Measurements from ENCODE around the gene CLK3.
A peak's percentile ranks its signal among the peaks of the same experiment; 100 is the strongest.

The CLK3 gene

DNA sequence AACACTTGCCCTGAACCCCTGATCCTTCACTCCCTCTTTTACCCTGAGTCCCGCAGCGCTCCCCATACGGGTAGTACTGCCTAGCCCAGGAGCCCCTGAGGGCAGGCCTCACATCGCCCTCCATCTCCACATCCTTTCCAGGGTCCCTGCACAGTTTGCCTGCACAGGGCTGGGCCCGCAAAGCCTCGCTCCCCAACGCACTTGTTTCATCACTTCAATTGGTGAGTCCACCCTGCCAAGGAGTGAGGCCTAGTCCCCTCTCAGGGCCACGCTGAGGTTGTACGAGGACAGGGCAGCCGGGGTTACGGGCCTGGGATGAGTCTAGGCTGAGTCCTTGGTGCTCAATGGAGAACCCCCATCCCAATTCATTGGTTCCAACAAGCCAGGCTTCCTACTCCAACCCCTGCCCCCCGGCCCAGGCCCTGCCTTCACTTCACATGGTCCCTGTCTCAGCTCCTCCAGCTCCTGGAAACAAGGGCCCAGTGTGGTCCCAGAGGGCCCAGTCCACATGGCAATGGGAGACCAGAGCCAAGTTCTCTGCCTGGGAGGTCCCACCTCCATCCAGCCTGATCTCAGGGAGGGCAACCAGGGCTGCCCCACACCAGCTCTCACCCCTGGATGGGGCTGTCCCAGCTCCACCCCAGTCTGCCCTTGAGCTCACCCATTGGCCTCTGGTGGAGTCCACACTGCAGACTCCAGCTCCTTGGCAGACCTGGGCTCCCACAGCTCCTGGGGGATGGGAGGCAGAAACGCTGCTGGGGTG, 12.4 kb upstream of the CLK3 start:
- DNase-seq (ENCODE audit: low spot score), result no peak

DNA sequence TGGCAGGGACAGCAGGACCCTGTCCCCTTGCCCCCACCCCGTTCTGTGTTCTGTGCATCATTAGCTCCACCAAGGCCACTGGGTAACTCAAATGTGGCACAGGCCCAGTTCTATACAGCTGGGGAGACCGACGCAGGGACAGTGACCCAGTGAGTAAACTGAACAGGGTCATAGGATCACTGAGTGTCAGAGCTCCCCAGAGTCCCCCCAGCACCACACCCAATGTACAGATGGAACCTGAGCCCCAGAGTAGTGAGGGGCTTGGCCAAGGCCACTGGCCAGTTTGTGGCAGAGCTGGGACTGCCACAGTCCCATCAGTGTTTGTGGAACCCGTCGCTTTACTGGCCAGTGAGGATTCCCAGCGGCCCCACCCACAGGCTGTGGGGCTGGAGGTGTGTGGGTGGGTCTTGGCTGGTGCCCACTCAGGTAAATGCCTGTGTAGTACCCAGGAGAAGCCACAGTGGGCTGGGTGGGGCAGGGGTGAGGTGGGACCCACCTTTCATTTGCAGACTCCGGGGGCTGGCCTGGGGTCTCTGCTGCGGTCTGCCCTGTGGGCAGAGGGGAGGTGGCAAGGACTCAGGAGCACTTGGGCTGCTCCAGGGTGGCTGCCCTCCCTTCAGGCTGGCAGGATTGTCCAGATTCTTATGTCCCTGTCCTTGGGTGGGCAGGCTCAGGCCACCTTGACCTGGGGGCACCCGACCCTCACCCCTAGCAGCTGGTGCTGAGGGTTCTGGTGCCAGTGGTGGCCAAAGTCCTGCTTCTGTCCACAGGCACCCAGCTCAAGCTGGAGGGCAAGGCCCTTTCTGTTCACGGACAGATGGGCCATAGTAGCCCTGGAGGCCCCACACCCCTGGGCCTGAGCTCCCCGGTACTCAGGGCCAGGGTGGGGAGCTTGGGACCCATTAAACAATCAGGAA, 11.6 kb upstream of the CLK3 start:
- DNase-seq (ENCODE audit: low spot score), result no peak

DNA sequence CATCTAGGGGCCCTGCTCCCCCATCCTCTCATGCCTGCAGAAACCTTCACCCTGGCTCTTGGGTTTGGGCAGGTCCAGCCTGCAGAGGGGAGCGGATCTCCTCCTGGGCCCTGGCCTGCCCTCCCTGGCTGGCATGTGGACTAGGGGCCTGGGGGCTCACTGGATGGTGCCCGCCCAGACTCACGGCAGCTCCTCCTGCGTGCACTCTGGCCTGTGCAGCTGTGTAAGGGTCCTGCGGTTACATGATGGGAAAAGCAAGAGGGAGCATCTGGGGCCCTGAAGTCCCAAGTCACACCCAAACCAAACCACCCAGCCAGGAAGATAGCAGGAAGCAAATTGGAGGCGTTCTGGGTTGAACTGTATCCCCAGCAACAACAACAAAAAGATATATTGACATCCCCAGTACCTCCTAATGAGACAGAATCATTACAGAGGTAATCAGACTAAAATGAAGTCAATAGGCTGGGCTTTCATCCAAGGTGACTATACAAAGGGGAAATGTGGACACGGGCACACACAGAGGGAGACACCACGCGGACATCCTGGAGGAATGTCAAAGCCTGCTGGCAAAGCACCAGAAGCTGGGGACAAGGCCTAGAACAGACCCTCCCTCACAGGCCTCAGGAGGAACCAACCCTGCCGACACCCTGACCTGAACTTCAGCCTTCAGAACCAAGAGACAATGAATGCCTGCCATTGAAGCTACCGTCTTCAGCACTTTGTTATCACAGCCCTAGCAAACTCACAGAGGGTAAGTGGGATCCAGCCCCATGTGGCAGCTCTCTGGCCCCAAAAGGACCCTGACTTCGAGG, 10.4 kb upstream of the CLK3 start:
- DNase-seq (ENCODE audit: low spot score), result no peak

DNA sequence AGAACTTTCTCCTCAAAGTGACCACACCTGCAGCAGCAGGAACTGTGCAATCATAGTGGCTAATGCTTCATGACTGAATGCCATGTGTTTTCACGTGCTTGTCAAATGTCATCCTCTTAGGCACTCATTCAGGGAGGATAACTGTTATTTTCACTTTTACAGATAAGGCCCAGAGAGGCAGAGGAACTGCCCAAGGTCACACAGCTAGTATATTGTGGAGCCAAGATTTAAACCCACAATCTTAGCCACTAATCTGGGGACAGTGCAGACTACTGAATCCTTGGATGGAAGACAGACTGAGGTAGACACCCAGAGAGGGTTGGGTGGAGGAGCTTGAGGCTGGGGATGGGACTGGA, 9.9 kb upstream of the CLK3 start:
- DNase-seq (ENCODE audit: low spot score), result no peak

DNA sequence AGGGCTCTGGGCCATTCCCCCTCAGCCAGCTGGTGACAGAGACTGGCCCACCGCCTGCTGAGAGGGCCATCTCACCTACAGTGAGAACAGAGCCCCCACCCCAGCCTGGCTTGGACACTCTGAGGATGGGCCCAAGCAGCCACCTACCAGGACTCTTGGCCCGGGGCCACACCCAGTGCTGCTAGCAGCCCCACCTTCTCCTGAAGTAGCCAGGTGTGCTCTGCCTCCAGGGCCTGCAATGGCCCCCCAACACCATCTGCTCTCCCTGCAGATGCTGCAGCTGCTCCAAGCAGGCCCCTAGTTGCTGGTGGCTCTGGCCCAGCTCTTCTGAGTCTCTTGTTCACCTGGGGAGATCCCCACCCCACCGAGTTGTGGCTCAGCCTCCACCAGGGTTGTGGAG, 6.8 kb upstream of the CLK3 start:
- no peak for DNase-seq (ENCODE audit: low spot score)

DNA sequence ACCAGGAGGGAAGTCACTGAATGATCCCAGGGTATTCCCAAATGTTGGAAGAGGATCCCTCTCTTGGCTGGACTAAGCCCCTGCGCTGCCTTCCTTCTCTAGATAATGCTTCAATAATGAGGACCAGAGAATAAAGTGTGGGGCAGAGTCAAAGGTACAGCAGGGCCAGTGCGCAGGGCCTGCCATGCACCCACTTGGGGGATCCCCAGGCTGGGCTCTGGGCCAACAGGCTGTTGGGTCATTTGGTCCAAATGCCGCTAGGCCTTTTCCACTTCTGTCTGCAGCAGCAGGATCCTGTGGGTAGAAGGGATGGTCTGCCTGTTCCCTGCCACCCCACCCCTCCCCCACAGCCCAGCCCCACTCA, 5.7 kb upstream of the CLK3 start:
- no peak for DNase-seq (ENCODE audit: low spot score)

DNA sequence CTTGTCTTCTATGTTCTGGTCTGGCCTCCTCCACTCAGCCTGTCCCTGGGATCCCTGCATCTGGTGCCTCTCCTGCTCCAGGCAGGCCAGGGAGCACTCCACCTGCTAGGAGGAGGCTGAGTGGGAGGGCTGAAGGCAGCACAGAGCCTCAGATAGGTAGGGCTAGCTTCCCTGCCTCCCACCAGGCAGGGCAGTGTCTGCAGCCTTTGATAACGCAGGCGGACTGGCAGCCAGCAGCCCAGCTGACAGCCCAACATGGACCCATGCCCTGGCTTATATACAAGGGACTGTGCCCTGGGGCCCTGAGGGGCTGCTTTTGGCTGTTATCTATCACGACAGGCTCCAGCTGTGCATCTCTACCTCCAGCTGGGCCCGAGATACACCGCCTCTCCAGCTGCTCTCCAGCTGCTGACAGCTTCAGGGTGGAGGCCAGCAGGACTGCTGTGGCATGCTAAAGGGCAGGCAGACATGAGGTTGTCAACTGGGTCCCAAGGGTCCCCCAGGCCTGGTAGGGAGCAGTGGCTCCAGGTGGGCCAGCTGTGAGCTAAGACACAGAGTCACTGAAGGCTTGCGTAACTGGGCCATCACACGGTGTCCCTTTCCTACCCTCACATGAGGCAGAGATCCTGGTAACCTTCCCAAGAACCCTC, 5.2 kb upstream of the CLK3 start:
- no peak for DNase-seq (ENCODE audit: low spot score)

DNA sequence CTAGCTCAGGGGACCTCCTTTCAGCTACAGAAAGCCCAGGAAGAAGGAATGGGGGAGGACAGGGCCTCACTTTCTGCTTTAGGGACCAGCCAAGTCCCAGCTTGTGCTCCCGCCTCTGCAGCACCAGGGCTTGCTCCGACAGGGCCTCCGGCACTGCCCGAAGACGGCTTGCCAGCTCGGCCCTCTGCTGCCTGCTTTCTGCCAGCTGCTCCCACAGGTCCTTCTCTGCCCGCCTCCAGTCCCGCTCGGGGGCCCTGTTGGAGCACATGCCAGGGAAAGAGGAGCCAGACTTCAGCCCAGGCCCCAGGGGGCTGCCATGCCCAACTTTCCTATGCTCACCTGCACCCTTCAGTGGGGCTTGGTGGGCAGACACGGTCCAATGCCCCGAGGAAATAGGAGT, 4.3 kb upstream of the CLK3 start:
- DNase-seq (ENCODE audit: low spot score), result no peak

DNA sequence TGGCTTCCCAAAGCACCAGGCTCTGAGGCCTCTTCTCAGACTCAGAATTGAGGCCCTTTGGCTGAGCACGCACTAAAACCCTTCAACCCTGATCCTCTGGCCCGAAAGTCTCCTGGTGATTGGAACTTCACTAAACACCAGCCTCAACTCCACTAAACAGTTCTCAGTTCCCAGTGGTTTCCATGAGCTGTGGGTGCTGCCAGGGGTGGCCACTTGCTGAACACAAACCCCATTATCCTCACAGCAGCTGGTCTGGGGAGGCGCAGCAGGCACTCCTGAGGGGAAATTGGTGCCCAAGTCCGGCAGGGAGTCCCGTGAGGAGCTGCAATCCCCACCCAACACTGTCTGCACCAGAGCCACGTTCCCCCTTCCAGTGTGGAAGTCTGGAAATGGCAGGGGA, 3.8 kb upstream of the CLK3 start:
- no peak for DNase-seq (ENCODE audit: low spot score)

DNA sequence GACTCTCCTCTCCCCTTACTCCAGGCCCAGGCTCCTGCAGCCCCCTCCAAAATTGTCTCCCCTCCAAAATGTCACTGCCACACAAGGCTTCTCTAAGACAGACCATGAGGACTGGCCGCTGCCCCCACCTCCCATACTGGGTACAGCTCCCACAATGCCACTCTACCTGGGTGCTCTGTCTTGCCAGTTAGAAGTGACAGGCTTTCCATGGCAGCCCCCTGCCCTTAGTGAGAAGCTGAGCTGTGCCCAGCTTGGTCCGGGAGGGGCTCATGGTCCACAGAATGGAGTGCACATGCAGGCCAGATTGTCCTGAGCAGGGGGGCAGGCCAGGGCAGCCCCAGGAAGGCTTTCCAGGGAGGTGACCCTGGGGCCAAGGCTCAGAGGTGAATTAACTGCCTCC, 3.0 kb upstream of the CLK3 start:
- DNase-seq (ENCODE audit: low spot score), result no peak

DNA sequence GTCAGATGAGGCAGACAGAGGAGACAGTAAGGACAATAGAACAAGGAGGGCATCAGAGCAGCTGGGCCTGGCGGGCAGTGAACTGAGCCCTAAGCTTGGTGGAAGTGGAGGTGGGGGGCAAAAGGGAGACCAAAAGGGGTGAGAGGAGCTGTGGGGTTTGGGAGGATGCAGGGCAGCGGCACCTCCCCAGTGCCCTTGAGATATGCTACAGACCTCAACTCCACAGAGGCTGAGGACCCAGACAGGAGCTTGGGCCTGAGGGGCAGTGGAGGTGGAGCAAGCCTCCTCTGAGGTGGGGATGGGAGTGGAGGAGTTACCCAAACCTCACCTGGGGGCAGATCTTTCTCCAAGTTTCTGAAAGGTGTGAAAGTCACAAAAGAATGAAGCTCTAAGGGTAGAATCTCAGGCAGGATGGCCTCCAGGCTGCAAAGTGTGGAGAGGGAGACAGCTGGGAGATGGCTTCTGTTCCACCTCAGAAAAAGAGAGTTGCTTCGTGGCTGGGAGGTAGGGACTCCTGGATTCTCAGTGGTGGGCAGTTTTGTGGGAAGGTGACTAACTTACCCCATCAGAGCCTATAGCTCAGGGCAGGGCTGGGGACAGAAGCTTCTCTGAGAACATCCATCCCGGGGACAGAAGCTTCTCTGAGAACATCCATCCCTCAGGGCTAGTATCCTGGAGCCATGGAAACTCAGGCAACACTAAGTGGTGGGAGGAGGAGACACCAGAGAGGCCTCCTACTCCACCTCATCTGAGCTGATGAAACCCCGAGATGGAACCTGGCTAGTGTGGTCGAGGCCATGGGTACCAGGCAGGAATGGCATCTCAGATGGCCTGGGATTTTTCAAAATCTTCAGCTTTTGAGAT, 2.3 kb upstream of the CLK3 start:
- no peak for DNase-seq (ENCODE audit: low spot score)

DNA sequence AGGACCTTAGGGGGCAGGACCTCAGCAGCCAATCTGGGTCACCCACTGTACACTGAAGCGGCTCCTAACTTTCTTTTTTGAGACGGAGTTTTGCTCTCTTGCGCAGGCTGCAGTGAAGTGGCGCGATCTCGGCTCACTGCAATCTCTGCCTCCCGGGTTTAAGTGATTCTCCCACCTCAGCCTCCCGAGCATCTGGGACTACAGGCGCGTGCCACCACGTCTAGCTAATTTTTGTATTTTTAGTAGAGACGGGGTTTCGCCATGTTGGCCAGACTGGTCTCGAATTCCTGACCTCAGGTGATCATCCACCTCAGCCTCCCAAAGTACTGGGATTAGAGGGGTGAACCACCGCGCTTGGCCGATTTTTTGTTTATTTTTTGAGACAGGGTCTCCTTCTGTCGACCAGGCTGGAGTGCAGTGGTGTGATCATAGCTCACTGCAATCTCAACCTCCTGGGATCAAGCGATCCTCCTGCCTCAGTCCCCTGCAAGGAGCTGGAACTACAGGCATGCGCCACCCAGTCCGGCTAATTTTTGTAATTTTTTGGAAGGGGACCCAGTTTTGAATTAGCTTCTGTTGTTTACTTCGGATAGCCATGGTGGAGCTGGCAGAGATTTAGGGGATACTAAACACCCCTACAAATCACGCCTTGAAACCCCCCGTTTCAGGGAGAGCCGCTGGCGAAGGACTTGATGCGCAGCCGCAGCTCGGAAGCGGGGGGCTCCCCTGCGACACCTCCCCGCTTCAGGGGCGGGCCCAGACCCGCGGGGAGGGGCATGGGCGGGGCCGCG, 1.5 kb upstream of the CLK3 start:
- DNase-seq (ENCODE audit: low spot score), result no peak

DNA sequence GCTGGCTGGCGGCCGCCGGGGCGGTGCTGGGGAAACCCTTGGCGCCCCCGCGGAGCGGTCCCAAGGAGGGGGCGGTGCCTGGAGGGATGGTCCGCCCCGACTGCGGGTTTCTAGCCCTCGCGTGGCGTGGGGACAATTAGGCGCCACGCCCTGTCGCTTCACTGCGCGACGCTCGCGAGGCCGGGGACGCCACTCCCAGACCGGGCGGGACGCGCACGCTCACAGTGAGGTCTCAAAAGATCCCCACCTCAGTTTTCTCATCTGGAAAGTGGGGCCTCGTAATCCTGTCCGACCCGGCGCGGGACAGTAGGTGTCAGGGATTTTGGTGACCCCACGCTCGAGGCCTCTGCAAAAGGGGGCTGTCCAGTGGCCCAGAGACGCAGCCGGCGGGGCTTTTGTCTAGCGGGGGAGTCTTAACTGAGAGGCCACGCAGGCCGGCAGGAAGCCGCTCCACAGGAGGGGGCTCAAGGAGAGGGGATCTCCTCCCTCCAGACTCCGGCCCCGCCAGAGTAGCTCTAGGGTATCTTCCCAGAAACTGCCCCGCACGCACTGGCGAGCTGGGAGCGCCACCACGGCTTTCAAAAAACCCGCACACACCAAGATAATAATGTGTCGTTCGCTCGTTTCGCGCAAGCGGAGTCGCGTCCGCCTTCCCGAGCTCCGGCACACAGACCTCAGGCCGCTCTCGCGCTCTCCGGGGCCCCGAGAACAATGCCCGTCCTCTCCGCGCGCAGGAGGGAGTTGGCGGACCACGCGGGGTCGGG, 710 bp upstream of the CLK3 start:
- DNase-seq (ENCODE audit: low spot score), result peak; percentile 93

DNA sequence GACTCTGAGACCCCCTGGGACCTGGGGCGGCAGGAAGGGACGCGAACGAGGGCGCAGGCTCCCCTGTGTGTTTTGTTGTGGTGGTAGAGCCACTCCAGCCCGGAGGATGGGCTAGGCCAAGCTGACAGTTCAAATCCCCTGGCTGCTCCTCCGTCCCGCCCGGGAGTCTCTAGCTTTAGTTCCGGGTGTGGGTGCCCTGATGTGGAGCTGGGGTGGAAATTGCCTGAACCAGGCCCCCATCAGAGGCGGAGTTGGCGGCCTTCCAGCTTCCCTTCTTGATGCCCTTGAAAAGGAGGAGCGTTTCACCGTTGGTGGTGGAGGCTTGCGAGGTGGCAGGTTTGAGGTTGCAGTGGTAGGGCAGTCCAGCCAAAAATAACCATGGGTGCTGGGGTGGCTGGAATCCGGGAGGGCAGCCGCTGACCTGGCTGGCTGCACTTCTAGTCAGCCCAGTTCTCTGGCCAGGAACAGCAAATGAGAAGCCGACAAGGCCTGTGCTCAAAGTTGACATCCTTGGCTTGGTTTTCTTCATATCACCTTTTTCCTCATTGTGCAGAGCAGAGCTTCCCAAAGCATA, 817 bp downstream of the CLK3 start:
- DNase-seq (ENCODE audit: low spot score), result peak; percentile 55

DNA sequence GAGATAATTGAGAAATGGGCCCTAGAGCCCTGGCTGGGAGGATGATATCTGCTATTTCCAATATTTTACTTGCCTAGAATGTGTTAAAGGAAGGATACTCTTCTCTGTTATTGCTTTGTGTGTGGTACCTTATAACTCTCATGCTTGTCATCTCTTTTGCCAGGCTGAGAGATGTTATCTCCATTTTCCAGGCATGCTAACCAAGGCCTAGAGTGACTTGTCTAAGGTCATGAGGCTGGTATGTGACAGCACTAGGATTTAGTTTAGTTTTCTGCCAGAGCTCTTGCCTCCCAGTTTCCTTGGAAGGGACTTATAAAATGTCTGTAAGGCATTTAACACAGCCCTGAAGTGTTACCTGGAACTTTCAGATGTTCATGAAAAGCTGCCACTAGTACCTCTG, 1.4 kb downstream of the CLK3 start:
- DNase-seq (ENCODE audit: low spot score), result no peak

DNA sequence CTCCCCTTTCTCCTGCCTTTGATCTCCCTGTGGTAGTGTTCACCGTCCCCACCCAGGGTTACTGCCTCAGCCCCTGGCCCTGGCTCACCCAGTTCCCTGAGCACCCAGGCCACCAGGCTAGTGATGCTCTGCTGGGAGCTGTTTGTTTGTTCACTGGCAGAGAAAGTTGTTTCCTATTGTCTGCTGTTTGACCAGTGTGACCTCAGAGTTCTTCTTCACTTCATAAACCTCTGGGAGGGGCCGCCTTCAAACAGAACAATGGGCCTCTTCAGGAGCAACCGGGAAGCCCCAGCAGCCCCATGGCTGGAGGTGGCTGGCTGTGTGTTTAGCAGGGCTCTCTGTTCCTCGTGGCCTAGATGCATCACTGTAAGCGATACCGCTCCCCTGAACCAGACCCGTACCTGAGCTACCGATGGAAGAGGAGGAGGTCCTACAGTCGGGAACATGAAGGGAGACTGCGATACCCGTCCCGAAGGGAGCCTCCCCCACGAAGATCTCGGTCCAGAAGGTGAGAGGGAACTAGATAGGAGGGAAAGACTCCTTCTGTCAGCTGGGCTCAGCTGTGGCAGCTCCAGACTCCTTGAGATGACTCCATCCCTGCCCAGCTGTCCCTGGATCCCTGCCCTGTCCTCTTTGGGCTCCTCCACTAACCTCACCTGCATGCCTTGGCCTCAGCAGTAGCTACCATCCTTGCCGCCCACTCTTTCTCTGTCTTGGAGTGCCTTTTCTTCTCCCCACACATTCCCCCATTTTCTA, 3.4 kb downstream of the CLK3 start:
- no peak for DNase-seq (ENCODE audit: low spot score)

DNA sequence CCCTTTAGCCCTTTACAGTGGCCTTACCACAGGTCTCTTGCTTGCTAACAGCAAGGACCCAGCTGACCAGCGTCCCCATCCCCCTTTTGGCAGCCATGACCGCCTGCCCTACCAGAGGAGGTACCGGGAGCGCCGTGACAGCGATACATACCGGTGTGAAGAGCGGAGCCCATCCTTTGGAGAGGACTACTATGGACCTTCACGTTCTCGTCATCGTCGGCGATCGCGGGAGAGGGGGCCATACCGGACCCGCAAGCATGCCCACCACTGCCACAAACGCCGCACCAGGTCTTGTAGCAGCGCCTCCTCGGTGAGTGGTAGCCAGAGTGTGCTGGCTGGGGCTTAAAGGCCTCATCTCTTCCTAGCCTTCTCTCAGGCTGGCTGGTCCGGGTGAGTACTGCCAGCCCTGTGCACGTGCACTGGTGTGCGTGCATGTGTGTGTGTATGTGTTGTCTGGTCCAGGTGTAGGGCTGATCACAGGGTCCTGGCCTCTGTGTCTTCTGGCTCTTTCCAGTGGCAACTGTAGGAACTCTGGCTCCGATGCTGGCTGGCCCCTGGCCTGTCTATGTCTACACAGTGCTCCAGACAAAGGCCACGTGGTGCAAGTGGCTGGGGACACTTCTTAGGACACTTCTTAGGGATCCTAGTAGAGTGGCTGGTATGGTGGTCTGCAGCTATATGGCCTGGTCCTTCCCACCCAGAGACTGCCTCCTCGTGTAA, 4.4 kb downstream of the CLK3 start:
- DNase-seq (ENCODE audit: low spot score), result no peak
